ENCODE data around the gene SETDB2. TPM values are rescaled to one million over a fixed set of nuclear protein-coding genes. Genes with fewer than 3 reads are reported as not detected.

The SETDB2 gene
- total and polyA plus RNA-seq, 2 experiments from 2014 or later = 2.8 to 5.7 TPM

- in situ Hi-C loops (cut with MboI) = no loop called here
- DNase-seq = no peak
- TF ChIP-seq EZH2phosphoT487 (IDR thresholded peaks at IDR 0.05; ENCODE audit: insufficient read depth, low read depth) (no peak), EZH2 (IDR thresholded peaks at IDR 0.05; ENCODE audit: insufficient read depth, poor library complexity, severe bottlenecking) (no peak)
- WGBS, 2 experiments (ENCODE audit: low coverage in 1 of 2, low lambda C conversion rate in 2 of 2, missing lambda C conversion rate in 2 of 2) = 74 to 85% methylated on average over 2 of the region's 2 CpGs
- H3K4me2 ChIP-seq (ENCODE audit: unreplicated experiment) = no peak overlapping the region
- H3K9me3 ChIP-seq (ENCODE audit: low read depth) = no peaks in the 10 kb centered on the region
- H3K9me2 ChIP-seq (ENCODE audit: insufficient read depth) = no peaks in the 10 kb centered on the region
- no peak overlapping the region for H3K9ac ChIP-seq
- H3K79me2 ChIP-seq (ENCODE audit: insufficient read depth) = no peaks in the 10 kb centered on the region
- H3K36me3 ChIP-seq (ENCODE audit: low read depth) = no peaks in the 10 kb centered on the region
- no peak overlapping the region for H3K27ac ChIP-seq
- H4K20me1 ChIP-seq (ENCODE audit: insufficient read depth) = no peaks in the 10 kb centered on the region
- no peak overlapping the region for H3K4me3 ChIP-seq
- H2AFZ ChIP-seq = no peak overlapping the region
- H3K27me3 ChIP-seq (replicated peaks; ENCODE audit: insufficient read depth) = no peaks in the 10 kb centered on the region
- no peaks in the 10 kb centered on the region for H3F3A ChIP-seq (ENCODE audit: insufficient read depth)
- H3K4me1 ChIP-seq (ENCODE audit: insufficient read depth) = no peaks in the 10 kb centered on the region
Measured at GRCh38 chr13:49412749-49413148, 31.3 kb upstream of the SETDB2 start.

GRCh38 chr13:49417161-49417560, 26.9 kb upstream of the SETDB2 start:
- H3K4me1 ChIP-seq (ENCODE audit: insufficient read depth) = peaks cover 14% of the 10 kb centered on the region
- H3K4me2 ChIP-seq (ENCODE audit: unreplicated experiment) = no peak overlapping the region
- H3F3A ChIP-seq (ENCODE audit: insufficient read depth) = peaks cover 7% of the 10 kb centered on the region; the same call in 1 of the 2 replicates
- in situ Hi-C loops (cut with MboI) = no loop called here
- TF ChIP-seq EZH2 (IDR thresholded peaks at IDR 0.05; ENCODE audit: insufficient read depth, poor library complexity, severe bottlenecking) (no peak), EZH2phosphoT487 (IDR thresholded peaks at IDR 0.05; ENCODE audit: insufficient read depth, low read depth) (no peak)
- H2AFZ ChIP-seq = no peak overlapping the region
- H3K9me2 ChIP-seq (ENCODE audit: insufficient read depth) = no peaks in the 10 kb centered on the region
- no peaks in the 10 kb centered on the region for H3K79me2 ChIP-seq (ENCODE audit: insufficient read depth)
- H3K36me3 ChIP-seq (ENCODE audit: low read depth) = no peaks in the 10 kb centered on the region
- H3K9me3 ChIP-seq (ENCODE audit: low read depth) = no peaks in the 10 kb centered on the region
- no peak for DNase-seq
- no peak overlapping the region for H3K9ac ChIP-seq
- H3K27ac ChIP-seq = no peak overlapping the region
- 94 to 95% methylated on average over 3 of the region's 3 CpGs for WGBS, 2 experiments (ENCODE audit: low coverage in 1 of 2, low lambda C conversion rate in 2 of 2, missing lambda C conversion rate in 2 of 2)
- H3K4me3 ChIP-seq = no peak overlapping the region
- H4K20me1 ChIP-seq (ENCODE audit: insufficient read depth) = no peaks in the 10 kb centered on the region
- H3K27me3 ChIP-seq (replicated peaks; ENCODE audit: insufficient read depth) = no peaks in the 10 kb centered on the region

- TF ChIP-seq EZH2 (IDR thresholded peaks at IDR 0.05; ENCODE audit: insufficient read depth, poor library complexity, severe bottlenecking) (no peak), EZH2phosphoT487 (IDR thresholded peaks at IDR 0.05; ENCODE audit: insufficient read depth, low read depth) (no peak)
- H3K79me2 ChIP-seq (ENCODE audit: insufficient read depth) = no peaks in the 10 kb centered on the region
- H3K9me2 ChIP-seq (ENCODE audit: insufficient read depth) = no peaks in the 10 kb centered on the region
- H3F3A ChIP-seq (ENCODE audit: insufficient read depth) = peaks cover 7% of the 10 kb centered on the region; the same call in 1 of the 2 replicates
- H3K9me3 ChIP-seq (ENCODE audit: low read depth) = no peaks in the 10 kb centered on the region
- in situ Hi-C loops (cut with MboI) = no loop called here
- no peaks in the 10 kb centered on the region for H4K20me1 ChIP-seq (ENCODE audit: insufficient read depth)
- peaks cover 14% of the 10 kb centered on the region for H3K4me1 ChIP-seq (ENCODE audit: insufficient read depth)
- H3K9ac ChIP-seq = no peak overlapping the region
- no peak overlapping the region for H3K4me2 ChIP-seq (ENCODE audit: unreplicated experiment)
- H2AFZ ChIP-seq = no peak overlapping the region
- H3K4me3 ChIP-seq = no peak overlapping the region
- no peak for DNase-seq
- H3K27ac ChIP-seq = no peak overlapping the region
- H3K36me3 ChIP-seq (ENCODE audit: low read depth) = no peaks in the 10 kb centered on the region
- WGBS, 2 experiments (ENCODE audit: low coverage in 1 of 2, low lambda C conversion rate in 2 of 2, missing lambda C conversion rate in 2 of 2) = 94 to 100% methylated on average over 1 of the region's 1 CpG
- H3K27me3 ChIP-seq (replicated peaks; ENCODE audit: insufficient read depth) = no peaks in the 10 kb centered on the region
Measured at GRCh38 chr13:49418206-49418605, 25.9 kb upstream of the SETDB2 start.

- TF ChIP-seq EZH2 (IDR thresholded peaks at IDR 0.05; ENCODE audit: insufficient read depth, poor library complexity, severe bottlenecking) (no peak), EZH2phosphoT487 (IDR thresholded peaks at IDR 0.05; ENCODE audit: insufficient read depth, low read depth) (no peak)
- Histone ChIP-seq H3K4me3 (no peak overlapping the region), H4K20me1 (ENCODE audit: insufficient read depth) (no peaks in the 10 kb centered on the region), H3K9me2 (ENCODE audit: insufficient read depth) (no peaks in the 10 kb centered on the region), H3K4me1 (ENCODE audit: insufficient read depth) (peaks cover 14% of the 10 kb centered on the region), H3K79me2 (ENCODE audit: insufficient read depth) (no peaks in the 10 kb centered on the region), H3K4me2 (ENCODE audit: unreplicated experiment) (peak overlapping the region; percentile 33), H3F3A (ENCODE audit: insufficient read depth) (peaks cover 7% of the 10 kb centered on the region; the same call in 1 of the 2 replicates), H3K27me3 (replicated peaks; ENCODE audit: insufficient read depth) (no peaks in the 10 kb centered on the region), H3K36me3 (ENCODE audit: low read depth) (no peaks in the 10 kb centered on the region), H3K9me3 (ENCODE audit: low read depth) (no peaks in the 10 kb centered on the region), H3K27ac (peak overlapping the region; percentile 17), H3K9ac (no peak overlapping the region), H2AFZ (peak overlapping the region; percentile 26)
- 41 to 46% methylated on average over 3 of the region's 3 CpGs for WGBS, 2 experiments (ENCODE audit: low coverage in 1 of 2, low lambda C conversion rate in 2 of 2, missing lambda C conversion rate in 2 of 2)
- peak; percentile 59 for DNase-seq
- in situ Hi-C loops (cut with MboI) = no loop called here
Measured at GRCh38 chr13:49419276-49419675, 24.8 kb upstream of the SETDB2 start.

GRCh38 chr13:49421391-49421790, 22.7 kb upstream of the SETDB2 start:
- H3K9me3 ChIP-seq (ENCODE audit: low read depth) = no peaks in the 10 kb centered on the region
- H3K4me1 ChIP-seq (ENCODE audit: insufficient read depth) = peaks cover 14% of the 10 kb centered on the region
- H3K27ac ChIP-seq = no peak overlapping the region
- WGBS, 2 experiments (ENCODE audit: low coverage in 1 of 2, low lambda C conversion rate in 2 of 2, missing lambda C conversion rate in 2 of 2) = 90 to 98% methylated on average over 3 of the region's 3 CpGs
- no peak overlapping the region for H3K9ac ChIP-seq
- in situ Hi-C loops (cut with MboI) = no loop called here
- no peaks in the 10 kb centered on the region for H3K9me2 ChIP-seq (ENCODE audit: insufficient read depth)
- peaks cover 7% of the 10 kb centered on the region; the same call in 1 of the 2 replicates for H3F3A ChIP-seq (ENCODE audit: insufficient read depth)
- no peaks in the 10 kb centered on the region for H3K36me3 ChIP-seq (ENCODE audit: low read depth)
- no peaks in the 10 kb centered on the region for H3K79me2 ChIP-seq (ENCODE audit: insufficient read depth)
- no peaks in the 10 kb centered on the region for H4K20me1 ChIP-seq (ENCODE audit: insufficient read depth)
- no peak for DNase-seq
- TF ChIP-seq EZH2phosphoT487 (IDR thresholded peaks at IDR 0.05; ENCODE audit: insufficient read depth, low read depth) (no peak), EZH2 (IDR thresholded peaks at IDR 0.05; ENCODE audit: insufficient read depth, poor library complexity, severe bottlenecking) (no peak)
- H3K4me2 ChIP-seq (ENCODE audit: unreplicated experiment) = no peak overlapping the region
- no peaks in the 10 kb centered on the region for H3K27me3 ChIP-seq (replicated peaks; ENCODE audit: insufficient read depth)
- H3K4me3 ChIP-seq = no peak overlapping the region
- no peak overlapping the region for H2AFZ ChIP-seq
